AG04450 (cell line): ENCODE results near the gene GCGR. TPM values are rescaled to one million over a fixed set of nuclear protein-coding genes. Genes with fewer than 3 reads are reported as not detected.

Source experiments
- CTCF ChIA-PET: fragments of 300-600, 350-600 bp; formaldehyde crosslinking; extraction: SDS; loops from one replicate; lab custom pipeline; 2022; ENCODE audit warnings: antibody characterized with exemption, inconsistent platforms; lab: Charles Lee
- POLR2A ChIA-PET: fragments of 350-600 bp; formaldehyde crosslinking; extraction: SDS; loops from one replicate; lab custom pipeline; 2021; ENCODE audit warnings: antibody characterized with exemption, inconsistent platforms; lab: Yijun Ruan, JAX
- DNase-seq: peaks from one replicate; pipeline ENCODE4 v3.0.0-alpha.2; 2011; ENCODE audit warnings: low read depth, low spot score
- H3K27ac ChIP-seq: one replicate; pipeline ENCODE4 v1.5.1; 2012; ENCODE audit warnings: low read depth, low read length, control low read depth
- H3K27me3 ChIP-seq: one replicate; pipeline ENCODE4 v1.6.0; 2012; ENCODE audit warnings: low read length; ENCODE audit not compliant: control insufficient read depth, insufficient read depth
- H3K4me3 ChIP-seq: 2 replicates; pipeline ENCODE4 v1.5.1; 2011; ENCODE audit warnings: mild to moderate bottlenecking, low read depth, low read length, control low read depth
- H3K9me3 ChIP-seq: 2 replicates; pipeline ENCODE4 v1.5.1; 2012; ENCODE audit warnings: low read length; ENCODE audit not compliant: control insufficient read depth, insufficient read depth
- CTCF ChIP-seq: IDR thresholded peaks from 2 replicates; pipeline ENCODE4 v1.5.1; 2011; ENCODE audit warnings: low read depth, low read length, control low read depth, inconsistent platforms
- polyA plus RNA-seq: library from polyadenylated mRNA; depleted of rRNA; stranded (reverse); fragments of >200 nt; gene quantifications from 2 replicates; pipeline ENCODE4 v1.2.3, GENCODE V29; 2011

Gene GCGR
- polyA plus RNA-seq, 1 experiment: not detected

GRCh38 chr17:81854974-81855774 is 51.2 kb downstream of the GCGR start:
- Histone ChIP-seq H3K27me3 (no peaks in the 10 kb centered on the region), H3K4me3 (no peak overlapping the region), H3K27ac (no peak overlapping the region), H3K9me3 (no peaks in the 10 kb centered on the region; the same call in 1 of the 2 replicates)
- CTCF ChIA-PET: no interaction called here
- POLR2A ChIA-PET: interaction anchor here (1.0 kb wide), 1 partner anchor 172 kb away, joined by 3 read pairs; the partner anchor contains the start of genes ARL16 and HGS
- TF ChIP-seq CTCF: no peak
- no peak for DNase-seq

- no peak for TF ChIP-seq CTCF
- no peak for DNase-seq
- Histone ChIP-seq H3K9me3 (no peaks in the 10 kb centered on the region), H3K27me3 (no peaks in the 10 kb centered on the region), H3K4me3 (peak overlapping the region; percentile 95), H3K27ac (no peak overlapping the region)
- ChIA-PET CTCF (no interaction called here), POLR2A (interaction anchor here (0.7 kb wide), 1 partner anchor 11 kb away, joined by 6 read pairs; no protein-coding TSS in a partner anchor)
Observed at GRCh38 chr17:81858170-81858966, 54.4 kb downstream of the GCGR start.

- no peaks in the 10 kb centered on the region for H3K27me3 ChIP-seq
- POLR2A ChIA-PET: interaction anchor here (1.0 to 1.3 kb wide), 3 partner anchors 10 to 156 kb away, joined by 3 to 6 read pairs (median 4); partner anchors contain the start of genes MCRIP1 and MRPL12
- CTCF ChIA-PET: no interaction called here
- no peak for DNase-seq
- H3K27ac ChIP-seq: peak overlapping the region; percentile 57
- H3K9me3 ChIP-seq: no peaks in the 10 kb centered on the region
- peak overlapping the region; percentile 95 for H3K4me3 ChIP-seq
- TF ChIP-seq CTCF: no peak
Observed at GRCh38 chr17:81858967-81859905, 55.3 kb downstream of the GCGR start.

GRCh38 chr17:81859906-81860755 is 56.2 kb downstream of the GCGR start, which contains the start of gene P4HB:
Gene P4HB, minus strand, starts transcription at chr17:81860535. Its CDS starts 64 bp downstream, at chr17:81860471.
- no peaks in the 10 kb centered on the region for H3K27me3 ChIP-seq
- ChIA-PET POLR2A (interaction anchor here (0.6 to 1.6 kb wide), 11 partner anchors 8 to 157 kb away, joined by 3 to 11 read pairs (median 4); partner anchors contain the start of genes MCRIP1 and MRPL12), CTCF (no interaction called here)
- no peaks in the 10 kb centered on the region for H3K9me3 ChIP-seq
- peak within 1 kb of the TSS; percentile 98 for H3K27ac ChIP-seq
- no peak for TF ChIP-seq CTCF
- peak within 1 kb of the TSS; percentile 95 for H3K4me3 ChIP-seq
- no peak for DNase-seq
